GM12891 (cell line): ENCODE measurements around the gene ERGIC1.

Source experiments
- PAX5 ChIP-seq: IDR thresholded peaks from 2 replicates; pipeline ENCODE4 v1.6.1; 2011; ENCODE audit warnings: low read length, moderate library complexity, mild to moderate bottlenecking; ENCODE audit not compliant: insufficient read depth, severe bottlenecking
- POLR2A ChIP-seq: IDR thresholded peaks from 2 replicates; pipeline ENCODE4 v1.6.1; 2011; ENCODE audit warnings: low read depth, low read length, control low read depth
- POLR2AphosphoS5 ChIP-seq: IDR thresholded peaks from 2 replicates; pipeline ENCODE4 v1.6.1; 2011; ENCODE audit warnings: low read depth, low read length, control low read depth
- SPI1 ChIP-seq: IDR thresholded peaks from 2 replicates; pipeline ENCODE4 v1.6.1; 2011; ENCODE audit warnings: low read depth, low read length, control low read depth
- TAF1 ChIP-seq: IDR thresholded peaks from 2 replicates; pipeline ENCODE4 v1.6.1; 2011; ENCODE audit warnings: low read depth, low read length, control low read depth

DNA sequence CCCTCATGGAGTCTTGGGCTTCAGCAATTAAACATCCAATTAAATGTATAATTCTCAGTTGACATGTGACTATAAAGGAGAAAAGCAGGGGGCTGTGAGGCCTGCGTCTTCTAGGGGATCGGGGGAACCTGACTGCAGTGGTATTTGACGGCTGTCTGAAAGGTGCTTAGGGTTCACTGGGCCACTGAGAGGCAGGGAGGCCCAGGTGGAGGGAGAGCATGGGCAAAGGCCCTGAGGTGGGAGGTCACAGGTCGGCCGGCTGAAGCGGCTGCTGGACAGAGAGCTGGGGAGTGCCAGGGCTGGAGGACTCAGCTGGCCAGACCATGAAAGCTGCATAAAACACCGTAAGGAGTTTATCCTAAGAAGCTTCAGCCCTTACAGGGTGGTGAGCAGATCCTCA lies 23.9 kb downstream of the ERGIC1 start:
- no peak for TF ChIP-seq POLR2AphosphoS5
- TF ChIP-seq POLR2A: no peak
- no peak for TF ChIP-seq TAF1
- no peak for TF ChIP-seq SPI1
- no peak for TF ChIP-seq PAX5
